Activated CD4-positive, CD25-positive, alpha-beta regulatory T cell treated with anti-CD3 and anti-CD28 coated beads, Interleukin-2, amount 50 U/mL, for 16 hours (primary cell): ENCODE data around the gene LELP1.
"Not testable (repeated sequence)": the region's sequence is repeated elsewhere in the genome, so short reads cannot be mapped to it uniquely, and the experiment has no call there.

ENCODE experiments used
- DNase-seq: peaks from one replicate; pipeline ENCODE4 v3.0.0-alpha.2; 2020; ENCODE audit warnings: low read depth, low spot score

LELP1 gene

DNA sequence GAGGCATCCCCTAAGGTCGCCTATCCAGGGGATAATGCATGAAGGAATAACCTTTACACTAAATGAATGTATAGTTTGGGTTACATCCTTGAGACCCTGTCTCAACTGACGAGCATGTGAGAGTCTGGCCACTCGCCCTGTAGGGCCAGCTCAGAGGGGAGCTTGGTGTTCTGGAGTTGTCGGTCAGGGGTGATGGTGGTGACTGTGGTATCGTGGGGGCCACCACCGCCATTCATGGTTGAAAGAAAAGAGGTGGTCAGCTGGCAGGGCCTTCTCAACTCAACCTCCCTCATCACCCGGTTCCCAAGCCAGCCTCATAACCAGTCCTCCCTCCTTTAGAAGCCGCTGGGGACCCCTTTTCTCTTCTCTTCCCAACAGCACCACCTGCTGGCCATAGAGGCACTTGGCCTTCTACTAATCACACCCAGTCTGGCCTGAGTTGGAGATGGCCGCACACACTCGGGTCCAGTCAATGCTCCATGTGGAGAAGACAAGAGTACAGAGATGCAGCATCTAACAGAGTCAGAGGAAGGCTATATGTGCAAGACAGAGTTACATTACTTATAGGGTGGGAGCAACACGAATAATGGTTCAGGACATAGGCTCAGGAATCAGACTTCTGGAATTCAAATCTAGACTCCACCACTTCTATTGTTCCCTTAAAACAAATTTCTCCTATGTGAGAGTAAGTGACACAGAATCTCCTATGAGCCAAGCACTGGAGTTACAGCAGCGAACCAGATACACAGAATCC, 26.0 kb downstream of the LELP1 start:
- DNase-seq = not testable (repeated sequence)

GRCh38 chr1:153231363-153231762, 28.1 kb downstream of the LELP1 start:
- no peak for DNase-seq

GRCh38 chr1:153231785-153232184, 28.6 kb downstream of the LELP1 start:
- DNase-seq = no peak

DNA sequence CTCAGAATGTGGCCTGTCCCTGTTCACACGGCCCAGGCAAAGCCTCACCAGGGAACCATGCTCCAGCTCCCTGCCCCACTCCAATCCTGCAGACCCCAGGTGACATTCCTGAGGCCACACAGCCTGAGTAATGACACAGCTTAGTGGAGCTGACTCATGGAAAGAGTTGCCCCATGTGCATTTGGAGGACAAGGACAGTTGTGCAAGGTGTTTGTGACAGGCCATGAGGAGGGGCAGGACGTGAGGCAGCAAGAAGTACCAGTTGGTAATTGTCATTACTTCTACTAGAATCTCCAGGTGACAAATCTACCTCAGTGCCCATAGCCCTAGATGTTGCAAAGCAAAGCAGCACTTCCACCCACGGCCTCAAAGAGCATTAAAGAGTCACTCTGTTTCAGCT, 29.3 kb downstream of the LELP1 start:
- no peak for DNase-seq

GRCh38 chr1:153233448-153233847, 30.2 kb downstream of the LELP1 start:
- no peak for DNase-seq

DNA sequence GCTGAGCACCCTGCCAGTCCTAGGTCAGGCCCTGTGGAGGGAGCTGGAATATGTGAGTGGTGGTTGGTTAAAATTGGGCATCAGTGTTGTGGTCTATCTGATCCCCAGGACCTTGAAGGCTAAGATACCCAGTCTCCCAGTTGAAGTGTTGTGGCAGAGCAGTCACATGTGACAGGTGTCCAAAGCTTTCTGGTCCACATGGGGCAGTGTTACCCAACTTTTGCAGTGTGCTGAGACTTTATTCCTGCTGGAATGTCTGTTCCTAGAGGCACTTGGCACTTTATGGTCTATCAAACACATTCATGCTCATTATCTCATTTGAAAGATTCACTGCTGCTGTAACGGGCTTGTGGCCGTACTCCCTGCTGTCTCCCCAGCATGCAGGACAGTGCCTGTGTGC, 35.3 kb downstream of the LELP1 start:
- DNase-seq = no peak

- no peak for DNase-seq
Observed at GRCh38 chr1:153242160-153242559, 38.9 kb downstream of the LELP1 start.

DNA sequence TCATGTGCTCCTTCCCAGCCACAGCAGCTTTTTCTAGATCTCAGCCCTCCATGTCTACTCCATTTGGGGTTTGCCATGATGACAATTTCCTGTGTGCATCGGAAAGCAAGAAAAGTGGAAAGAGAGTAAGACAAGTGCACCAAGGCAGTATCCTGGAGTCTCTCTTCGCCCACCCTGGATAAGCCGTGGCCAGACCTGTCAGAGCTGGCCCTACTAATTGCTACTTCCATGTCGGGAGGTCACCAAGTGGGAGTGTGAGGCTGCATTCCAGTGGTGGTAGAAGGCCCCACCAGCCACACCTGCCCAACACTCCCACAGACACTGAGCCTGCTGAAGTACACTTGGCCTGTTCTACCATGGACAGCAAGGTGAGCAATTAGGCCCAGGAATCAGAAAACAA, 42.2 kb downstream of the LELP1 start:
- DNase-seq = no peak

DNA sequence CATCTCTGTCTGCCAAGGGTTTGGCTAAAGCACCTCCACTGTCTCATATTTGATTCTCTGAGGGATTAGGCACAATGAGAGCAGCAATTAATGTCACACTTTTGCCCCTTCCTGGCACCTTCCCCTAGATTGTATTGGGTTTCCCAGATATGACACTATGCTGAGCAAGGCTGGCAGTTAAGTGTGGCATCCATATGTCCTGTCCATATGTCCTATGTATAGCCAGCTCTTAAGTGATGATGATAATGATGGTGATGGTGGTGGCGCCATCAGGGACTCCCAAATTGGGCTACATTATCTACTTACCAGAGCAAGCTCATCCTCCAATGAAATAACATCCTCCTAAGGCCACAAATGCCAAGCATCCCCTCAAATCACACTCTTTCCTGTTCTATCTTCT, 42.8 kb downstream of the LELP1 start:
- no peak for DNase-seq

- no peak for DNase-seq
Observed at GRCh38 chr1:153246825-153247224, 43.6 kb downstream of the LELP1 start.

DNA sequence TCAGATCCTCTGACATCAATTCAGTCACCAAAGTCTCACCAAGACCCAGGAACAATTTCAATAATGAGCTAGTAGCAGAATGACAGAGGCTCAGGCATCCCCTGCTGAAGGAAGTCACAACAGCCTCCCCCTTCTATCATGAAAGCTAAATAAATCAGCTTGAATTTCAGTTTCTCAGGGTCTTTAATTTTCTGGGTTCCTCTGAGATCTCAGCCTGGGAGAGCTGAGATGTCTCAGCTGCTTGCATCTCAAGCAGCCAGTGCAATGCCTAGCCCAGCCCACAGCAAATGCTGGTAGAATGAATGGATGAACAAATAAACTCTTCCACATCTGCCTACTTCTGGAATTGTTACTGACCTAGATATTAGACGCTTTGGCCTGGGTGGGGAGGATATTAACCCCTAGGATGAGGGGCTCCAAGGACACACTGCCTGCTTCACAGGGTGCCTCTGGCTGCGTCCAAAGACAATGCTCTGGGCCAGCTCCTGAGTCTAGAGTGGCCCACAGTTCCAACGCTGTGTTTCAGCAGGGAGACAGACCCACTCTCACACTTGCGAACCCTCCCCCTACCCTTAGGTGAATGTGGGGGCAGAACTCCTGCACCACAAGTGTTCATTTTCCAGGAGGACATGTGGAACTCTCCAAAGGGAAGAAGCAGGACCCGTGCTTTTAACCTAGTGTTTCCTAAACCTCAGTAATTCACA, 45.1 kb downstream of the LELP1 start:
- DNase-seq = no peak

- DNase-seq = no peak
Observed at GRCh38 chr1:153250166-153250565, 46.9 kb downstream of the LELP1 start.

DNA sequence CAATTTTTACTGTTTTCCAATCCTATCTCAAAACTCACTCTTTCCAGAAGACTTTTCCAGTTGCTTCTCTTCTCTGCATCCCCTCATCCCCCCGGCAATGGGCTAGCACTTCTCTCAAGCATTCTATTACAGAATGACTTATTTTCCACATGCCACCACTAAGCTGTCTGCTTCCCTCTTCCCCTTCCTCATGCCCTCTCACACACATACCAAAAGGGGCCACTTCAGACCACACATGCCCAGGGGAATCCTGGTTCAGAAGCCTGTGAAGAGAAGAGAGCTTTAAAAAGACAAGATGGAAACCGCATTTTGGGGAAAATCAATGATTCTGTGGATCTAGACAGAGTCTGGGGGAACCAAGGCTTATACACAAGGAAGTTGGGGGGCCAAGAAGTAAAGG, 47.9 kb downstream of the LELP1 start:
- no peak for DNase-seq

- DNase-seq = no peak
Observed at GRCh38 chr1:153251562-153251961, 48.3 kb downstream of the LELP1 start.

DNA sequence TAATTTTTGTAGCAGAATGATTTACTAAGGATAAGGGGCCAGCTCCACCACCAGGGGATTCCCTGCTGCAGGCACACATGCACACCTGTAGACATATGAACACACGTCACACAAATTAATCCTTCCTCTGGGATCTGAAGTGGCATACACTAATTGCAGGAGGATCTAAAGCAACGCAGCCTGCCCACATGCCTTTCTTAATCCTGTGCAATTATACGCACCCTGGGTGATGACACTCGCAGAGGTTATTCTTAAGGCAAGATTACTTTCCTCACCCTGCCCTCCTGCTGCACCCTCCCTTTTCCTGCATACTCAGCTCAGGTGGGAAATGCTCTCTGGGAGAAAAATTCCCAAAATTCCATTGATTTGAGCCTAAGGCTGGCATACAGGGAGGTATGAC, 48.8 kb downstream of the LELP1 start:
- no peak for DNase-seq

DNA sequence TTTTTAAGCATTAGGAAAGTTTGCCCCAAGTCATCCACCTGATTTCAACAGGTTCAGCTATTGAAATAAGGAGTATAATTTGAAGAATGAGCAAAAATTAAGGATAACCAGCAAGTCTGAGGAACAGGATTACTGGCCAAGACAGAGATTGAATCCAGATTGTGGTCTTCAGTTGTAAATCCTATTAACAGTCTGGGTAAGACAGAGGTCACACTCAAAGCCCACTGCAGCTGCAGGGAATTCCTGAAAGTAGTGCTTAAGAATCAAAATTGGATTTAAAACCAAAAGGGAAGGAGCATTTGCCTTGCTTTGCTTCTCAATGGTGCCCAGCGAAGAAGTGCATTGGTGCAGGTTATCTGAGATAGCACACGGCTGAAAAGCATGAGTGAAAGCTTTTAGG, 49.8 kb downstream of the LELP1 start:
- DNase-seq = no peak

- no peak for DNase-seq
Observed at GRCh38 chr1:153253693-153254092, 50.5 kb downstream of the LELP1 start.
